Measurements from ENCODE around the gene RIN2.
"Not testable (repeated sequence)": the region's sequence is repeated elsewhere in the genome, so short reads cannot be mapped to it uniquely, and the experiment has no call there.

The RIN2 gene

DNA sequence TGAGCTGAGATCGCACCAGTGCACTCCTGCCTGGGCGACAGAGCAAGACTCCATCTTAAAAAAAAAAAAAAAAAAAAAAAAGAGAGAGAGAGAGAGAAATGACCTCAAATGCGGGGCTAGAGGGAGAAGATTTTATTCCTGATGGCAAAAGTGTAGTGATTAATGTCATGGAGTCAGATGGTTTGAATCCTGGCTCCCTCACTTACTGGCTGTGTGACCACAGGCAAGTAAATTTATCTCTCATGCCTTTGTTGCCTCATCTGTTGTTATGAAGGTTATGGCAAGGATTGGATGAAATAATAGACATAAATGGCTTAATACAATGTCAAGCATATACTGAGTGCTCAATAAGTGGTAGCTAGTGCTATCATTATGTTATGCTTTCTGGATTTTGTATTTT lies 29.3 kb downstream of the RIN2 start:
- DNase-seq (ENCODE audit: low spot score): no peak

DNA sequence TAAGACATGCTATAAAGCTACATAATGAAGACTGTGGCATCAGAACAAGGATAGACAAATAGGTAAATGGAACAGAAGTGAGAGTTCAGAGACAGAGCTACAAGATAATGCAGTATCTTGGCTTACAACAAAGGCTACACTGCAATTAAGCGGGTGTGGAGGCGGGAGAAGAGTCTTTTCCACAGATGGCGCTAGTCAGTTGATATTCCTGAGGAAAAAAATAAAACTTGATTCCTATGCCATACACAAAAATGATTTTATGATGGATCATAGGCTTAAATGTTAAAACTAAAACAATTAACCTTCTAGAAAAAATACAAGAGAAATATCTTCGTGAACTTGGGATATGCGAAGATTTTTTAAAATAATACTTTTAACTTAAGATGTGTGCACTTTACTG lies 31.0 kb downstream of the RIN2 start:
- DNase-seq (ENCODE audit: low spot score): no peak

DNA sequence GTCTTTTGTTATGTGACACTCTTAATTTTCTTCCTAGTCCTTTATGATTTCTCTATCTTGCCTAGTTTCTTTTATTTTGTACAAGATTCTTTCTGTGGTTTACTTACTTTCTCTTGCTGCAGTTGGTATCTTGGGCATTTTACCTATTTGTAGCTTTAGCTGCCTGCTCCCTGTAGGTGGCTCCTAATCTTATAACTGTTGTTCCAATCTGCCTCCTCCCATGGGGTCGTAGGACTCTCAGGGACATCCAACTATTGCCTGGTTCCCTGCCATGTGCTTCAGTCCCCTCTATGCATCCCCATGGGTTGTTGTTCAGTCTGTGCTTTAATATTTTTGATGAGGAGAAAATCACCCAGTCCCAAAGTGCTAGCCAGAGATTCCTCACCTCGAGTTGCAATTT lies 31.4 kb downstream of the RIN2 start:
- DNase-seq (ENCODE audit: low spot score): no peak

DNA sequence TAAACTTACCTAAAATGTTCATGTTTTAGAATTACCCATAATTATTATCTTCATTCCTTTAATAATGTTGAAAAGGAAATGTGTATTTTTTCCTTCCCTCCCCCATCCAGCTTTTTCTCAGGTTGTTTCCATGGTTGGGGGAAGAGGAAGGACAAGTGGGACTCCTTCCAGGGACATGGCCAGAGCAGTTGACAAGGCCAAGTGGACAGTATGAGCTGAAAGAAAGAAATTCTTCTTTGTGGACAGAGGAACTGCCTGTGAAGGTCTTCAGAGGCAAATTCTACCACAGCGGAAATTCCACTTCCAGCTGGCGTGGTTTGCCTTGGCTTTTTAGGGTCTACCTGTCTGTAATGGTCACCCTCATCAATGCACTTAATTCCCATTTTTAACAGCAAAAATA lies 33.8 kb downstream of the RIN2 start:
- no peak for DNase-seq (ENCODE audit: low spot score)

DNA sequence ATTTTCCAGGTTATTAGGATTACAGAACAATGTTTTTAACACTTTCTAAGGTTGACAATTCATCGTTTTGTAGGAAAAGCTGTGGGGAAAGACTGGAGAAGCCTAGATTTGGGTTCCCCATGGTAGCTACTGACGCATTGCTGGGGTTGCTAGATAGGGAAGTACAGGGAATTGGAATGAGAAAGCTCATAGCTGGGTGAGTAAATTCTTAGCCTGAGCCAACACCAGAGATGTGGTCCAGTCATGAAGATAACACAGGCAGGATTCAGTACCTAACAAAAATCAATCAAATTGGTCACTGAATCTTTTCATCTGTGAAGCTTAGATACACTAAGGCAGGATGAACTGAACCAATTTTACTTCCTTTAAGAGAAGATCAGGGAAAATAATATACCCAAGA lies 35.7 kb downstream of the RIN2 start:
- DNase-seq (ENCODE audit: low spot score): no peak

DNA sequence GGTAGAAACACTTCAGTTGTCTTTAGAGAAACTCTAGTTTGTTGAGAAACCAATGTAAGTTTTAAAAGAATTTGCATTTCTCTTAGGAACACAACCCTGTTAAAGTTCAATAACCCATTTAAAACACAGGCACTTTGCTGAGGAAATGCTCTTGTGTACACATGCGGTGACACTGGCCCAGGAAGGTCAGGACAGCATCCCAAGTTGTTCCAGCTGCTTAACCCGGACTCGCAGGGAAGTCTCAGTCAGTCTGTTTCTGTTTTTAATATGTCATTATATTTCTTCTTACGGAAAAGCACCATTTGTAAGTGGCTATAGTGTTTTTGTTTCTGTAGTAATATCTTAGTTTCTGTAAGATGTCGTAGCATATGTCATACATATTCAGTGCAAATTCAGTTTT lies 36.9 kb downstream of the RIN2 start:
- DNase-seq (ENCODE audit: low spot score): no peak

DNA sequence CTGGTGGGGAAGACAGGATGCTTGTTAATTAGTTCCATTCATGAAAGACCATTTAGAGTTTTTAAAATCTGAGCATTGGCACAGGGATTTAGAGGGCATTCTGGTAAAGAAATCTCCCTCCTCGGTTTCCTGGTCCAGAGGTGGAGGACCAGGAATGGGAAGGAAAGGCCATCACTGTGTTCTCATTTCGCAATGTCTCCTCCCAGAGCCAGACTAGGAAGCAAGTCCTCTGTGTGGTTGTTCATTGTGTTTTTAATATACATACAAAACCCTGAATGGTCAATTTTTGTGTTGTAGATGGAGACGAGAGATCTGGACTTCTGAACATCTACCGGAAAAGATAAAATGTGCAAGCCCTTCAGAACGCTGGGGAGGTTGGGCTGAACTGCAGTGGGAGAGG lies 41.3 kb downstream of the RIN2 start:
- no peak for DNase-seq (ENCODE audit: low spot score)

DNA sequence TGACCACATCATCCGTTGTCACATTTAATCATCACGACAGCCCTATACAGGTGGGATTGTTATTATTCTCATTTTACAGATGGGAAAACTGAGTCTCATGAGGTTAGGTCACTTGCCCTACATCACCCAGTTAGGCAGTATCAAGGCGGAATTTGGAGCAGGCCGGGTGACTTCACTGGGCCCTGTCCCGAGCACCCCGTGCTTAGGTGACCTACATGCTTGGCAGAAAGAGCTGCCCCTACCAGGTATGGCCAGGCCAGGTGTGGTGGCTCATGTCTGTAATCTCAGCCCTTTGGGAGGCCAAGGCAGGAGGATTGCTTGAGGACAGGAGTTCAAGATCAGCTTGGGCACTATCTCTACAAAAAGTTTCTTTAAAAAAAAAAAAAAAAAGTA lies 44.0 kb downstream of the RIN2 start:
- DNase-seq (ENCODE audit: low spot score): no peak

DNA sequence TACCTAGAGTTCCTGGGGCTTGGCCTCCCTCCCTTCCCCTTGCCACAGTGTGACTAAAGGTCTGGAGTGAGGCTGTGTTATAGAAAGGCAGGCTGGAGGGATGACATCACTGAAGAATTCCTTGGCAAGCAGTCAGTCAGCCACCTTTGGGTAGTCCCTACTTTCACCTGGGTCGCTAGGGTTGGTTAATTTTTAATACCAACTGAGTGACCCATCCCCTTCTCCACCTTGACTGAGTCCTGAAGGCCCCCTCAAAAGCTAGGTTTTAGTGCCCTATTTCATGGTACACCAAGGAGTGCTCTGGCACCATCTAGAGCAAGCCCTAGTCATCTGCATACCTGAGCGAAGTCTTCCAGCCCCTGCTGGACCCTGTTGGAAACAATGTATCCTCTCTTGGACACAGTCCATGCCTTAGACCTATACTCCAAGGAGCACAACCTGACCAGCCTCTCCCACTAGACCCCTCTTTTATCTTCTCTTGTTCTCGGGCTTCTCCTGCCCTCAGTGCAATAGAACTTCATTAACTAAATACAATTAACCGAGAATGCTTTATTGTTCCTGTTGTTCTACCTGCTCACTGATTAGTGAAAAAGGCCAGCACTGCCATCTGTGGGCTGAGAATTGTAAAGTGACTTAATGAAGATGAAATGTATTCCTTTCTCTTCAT lies 44.6 kb downstream of the RIN2 start:
- DNase-seq (ENCODE audit: low spot score): no peak

DNA sequence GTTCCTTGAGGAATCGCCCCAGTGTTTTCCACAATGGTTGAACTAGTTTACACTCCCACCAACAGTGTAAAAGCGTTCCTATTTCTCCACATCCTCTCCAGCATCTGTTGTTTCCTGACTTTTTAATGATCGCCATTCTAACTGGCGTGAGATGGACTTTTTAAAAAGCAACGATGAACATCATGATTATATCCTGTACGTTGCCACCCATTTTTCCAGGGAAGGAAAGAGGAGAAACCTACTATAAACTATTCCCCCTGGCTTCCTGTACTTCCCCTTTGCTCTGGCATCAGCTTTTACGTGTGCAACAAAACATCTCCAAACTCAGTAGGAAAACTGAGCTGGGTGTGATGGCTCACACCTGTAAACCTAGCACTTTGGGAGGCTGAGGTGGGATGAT lies 48.2 kb downstream of the RIN2 start:
- DNase-seq (ENCODE audit: low spot score): not testable (repeated sequence)

DNA sequence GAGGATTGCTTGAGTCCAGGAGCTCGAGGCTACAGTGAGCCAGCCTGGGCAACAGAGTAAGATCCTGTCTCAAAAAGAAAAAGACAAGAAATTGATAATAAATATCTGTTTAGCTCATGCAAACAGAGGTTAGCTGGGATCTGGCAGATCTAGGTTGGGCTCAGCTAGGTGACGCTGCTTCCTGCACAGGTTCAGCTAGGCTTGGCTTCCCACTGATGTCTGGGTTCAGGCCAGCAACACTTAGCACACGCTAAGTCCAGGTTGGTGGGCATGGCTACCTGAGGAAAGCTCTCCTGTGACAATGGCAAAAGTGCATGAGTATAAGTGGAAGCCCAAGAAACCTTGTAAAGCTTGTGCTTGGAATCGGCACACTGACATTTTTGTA lies 48.7 kb downstream of the RIN2 start:
- DNase-seq (ENCODE audit: low spot score): no peak

DNA sequence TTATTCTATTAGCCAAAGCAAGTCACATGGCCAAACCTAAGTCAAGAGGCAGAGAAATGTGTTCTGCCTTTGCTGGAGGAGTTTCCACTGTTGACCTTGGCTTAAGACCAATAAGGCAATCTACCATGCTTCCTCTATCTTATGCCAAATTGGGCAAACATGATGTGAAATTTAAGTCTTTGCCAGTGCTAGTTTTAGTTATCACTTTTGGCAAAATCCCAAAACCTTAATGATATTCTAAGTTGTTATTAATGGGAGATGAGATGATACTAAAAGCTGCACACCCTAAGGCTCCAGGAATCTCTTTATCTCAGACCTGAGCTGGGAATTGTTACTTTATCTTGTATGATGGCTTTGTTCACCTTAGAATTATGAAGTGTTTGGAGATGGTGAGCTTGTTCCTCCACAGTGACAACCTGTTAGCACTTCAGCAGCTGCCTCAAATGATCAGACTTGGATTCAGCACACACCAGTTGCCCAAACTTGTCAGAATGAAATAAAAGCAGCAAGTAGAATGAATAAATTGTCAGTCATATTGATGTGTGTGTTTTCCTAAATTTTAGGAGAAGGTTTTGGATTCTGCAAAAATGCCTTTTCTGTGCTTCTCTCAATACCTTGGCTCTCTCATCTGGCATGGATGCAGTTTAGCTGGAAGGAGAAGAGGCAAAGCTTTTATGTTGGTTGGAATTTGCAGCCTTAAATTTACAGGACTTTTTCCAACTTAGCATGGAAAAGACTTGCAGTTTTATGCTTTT lies 49.3 kb downstream of the RIN2 start:
- no peak for DNase-seq (ENCODE audit: low spot score)

Measured in hepatic stellate cell (primary cell).